CD4-positive, alpha-beta T cell treated with Interleukin-6 at 100 ng/mL for 8 hours (primary cell): Measurements from ENCODE around the gene COL18A1.

Experiments
- DNase-seq: peaks from one replicate; pipeline ENCODE4 v3.0.0-alpha.2; 2020; ENCODE audit warnings: mixed read lengths, low spot score

COL18A1 gene

DNA sequence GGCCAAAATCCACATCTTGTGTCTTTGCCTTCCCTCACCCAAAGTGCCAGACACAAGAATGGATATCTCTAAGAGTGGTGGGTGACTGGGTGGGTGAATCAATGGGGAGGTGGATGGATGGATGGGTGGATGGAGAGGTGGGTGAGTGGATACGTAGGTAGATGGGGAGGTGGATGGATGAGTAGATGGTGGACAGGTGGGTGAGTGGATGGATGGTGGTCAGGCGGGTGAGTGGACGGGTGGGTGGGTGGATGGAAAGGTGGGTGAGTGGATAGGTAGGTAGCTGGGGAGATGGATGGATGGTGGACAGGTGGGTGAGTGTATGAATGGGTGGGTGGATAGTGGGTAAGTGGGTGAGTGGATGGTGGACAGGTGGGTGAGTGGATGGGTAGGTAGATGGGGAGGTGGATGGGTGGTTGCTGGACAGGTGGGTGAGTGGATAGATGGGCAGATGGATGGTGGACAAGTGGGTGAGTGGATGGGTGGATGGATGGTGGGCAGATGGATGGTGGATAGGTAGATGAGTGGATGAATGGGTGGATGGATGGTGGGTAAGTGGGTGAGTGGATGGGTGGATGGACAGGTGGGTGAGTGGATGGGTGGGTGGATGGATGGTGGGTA, 103.0 kb downstream of the COL18A1 start:
- DNase-seq = no peak

DNA sequence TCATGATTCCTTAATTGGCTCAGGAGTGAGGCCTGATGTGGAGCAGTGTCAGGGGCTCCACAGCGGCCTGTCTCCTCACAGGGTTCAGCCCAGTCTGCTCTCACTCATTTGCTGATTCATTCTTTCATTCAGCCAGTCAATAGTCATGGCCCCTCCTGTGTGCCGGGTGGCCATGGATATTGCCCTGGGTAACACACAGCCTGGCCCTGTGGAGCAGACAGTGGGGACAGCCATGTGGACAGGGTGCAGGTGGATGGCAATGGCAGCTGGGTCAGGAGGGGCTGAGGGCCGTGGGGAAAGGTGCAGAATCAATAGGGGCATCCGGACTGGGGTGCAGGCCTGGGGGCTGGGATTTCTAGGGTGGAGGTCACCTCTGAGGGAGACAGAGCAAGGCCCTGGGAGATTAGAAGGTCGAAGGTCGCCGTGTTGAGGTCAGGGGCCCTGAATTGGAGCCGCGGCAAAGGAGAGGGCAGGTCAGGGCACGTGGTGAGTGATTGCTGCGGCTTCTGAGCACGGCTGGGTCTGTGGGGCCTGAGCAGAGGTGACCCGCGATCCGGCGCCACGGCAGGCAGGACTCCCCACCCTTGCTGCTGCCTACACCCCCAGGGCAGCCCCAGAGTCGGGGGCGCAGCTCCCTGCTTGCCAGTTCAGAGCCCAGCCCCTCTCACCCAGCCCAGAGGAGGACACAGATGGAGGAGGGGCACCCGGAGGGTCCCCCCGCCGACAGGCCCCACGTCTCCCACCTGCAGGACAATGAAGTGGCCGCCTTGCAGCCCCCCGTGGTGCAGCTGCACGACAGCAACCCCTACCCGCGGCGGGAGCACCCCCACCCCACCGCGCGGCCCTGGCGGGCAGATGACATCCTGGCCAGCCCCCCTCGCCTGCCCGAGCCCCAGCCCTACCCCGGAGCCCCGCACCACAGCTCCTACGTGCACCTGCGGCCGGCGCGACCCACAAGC, 103.9 kb downstream of the COL18A1 start:
- no peak for DNase-seq

DNA sequence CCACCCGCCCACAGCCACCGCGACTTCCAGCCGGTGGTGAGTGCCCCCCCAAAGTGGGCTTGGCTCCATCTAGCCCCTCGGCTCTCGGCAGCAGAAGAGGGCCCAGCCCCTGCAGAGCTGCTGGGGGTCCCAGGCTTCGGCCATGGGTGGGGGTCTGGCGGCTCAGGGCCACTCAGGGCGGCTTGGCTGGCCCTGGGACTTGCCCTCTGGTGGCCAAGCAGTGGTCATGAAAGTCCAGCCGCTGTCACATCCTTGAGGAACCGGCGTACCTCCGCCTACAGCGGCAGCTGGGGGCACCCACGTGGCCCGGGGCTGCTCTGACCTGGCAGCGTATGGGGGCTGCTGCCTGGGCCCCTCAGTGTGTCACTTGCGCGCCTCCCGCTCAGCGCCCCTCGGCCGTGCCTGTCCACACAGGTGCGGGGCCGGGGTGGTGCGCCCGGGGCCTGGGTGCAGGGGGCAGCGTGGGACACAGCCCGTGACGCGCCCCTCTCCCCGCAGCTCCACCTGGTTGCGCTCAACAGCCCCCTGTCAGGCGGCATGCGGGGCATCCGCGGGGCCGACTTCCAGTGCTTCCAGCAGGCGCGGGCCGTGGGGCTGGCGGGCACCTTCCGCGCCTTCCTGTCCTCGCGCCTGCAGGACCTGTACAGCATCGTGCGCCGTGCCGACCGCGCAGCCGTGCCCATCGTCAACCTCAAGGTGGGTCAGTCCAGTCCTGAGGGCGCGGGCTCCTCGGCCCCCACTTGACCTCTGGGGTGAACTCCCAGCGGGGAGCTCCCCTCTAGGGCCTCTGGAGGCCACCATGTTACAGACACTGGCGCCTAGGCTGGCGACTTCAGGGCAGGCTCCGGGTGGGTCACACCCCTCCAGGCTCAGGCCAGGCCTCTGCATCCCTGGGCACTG, 104.9 kb downstream of the COL18A1 start:
- DNase-seq = no peak

GRCh38 chr21:45510466-45510955, 105.5 kb downstream of the COL18A1 start:
- DNase-seq = no peak

GRCh38 chr21:45511007-45511406, 106.0 kb downstream of the COL18A1 start:
- DNase-seq = no peak

DNA sequence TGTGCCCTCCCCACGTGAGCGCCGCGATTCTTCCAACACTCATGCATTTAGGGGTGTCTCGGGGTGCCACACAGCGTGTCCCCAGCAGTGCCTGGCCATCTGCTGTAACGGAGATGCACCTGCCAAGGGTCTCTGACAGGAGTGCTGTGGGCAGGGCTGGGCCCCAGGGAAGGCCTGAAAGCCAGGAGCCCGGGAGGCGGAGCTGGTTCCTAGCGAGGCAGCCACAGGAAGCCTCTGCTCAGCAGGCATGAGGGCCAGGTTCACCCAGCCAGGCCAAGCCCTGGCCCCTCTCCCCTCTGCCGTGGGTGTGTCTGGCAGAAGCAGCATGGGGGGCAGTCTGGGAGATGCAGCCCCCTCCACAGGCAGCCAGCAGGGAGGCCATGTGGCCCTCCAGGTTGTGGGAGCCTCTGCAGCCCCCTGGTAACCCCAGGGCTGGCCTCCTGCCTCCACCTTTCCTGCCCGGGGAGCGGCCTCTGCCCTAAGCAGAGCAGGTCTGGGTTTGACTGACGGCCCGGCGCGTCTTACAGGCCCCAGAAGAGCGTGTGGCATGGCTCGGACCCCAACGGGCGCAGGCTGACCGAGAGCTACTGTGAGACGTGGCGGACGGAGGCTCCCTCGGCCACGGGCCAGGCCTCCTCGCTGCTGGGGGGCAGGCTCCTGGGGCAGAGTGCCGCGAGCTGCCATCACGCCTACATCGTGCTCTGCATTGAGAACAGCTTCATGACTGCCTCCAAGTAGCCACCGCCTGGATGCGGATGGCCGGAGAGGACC, 106.9 kb downstream of the COL18A1 start:
- DNase-seq = no peak

GRCh38 chr21:45512626-45513002, 107.6 kb downstream of the COL18A1 start:
- no peak for DNase-seq

GRCh38 chr21:45513003-45513717, 108.2 kb downstream of the COL18A1 start:
- DNase-seq = no peak

DNA sequence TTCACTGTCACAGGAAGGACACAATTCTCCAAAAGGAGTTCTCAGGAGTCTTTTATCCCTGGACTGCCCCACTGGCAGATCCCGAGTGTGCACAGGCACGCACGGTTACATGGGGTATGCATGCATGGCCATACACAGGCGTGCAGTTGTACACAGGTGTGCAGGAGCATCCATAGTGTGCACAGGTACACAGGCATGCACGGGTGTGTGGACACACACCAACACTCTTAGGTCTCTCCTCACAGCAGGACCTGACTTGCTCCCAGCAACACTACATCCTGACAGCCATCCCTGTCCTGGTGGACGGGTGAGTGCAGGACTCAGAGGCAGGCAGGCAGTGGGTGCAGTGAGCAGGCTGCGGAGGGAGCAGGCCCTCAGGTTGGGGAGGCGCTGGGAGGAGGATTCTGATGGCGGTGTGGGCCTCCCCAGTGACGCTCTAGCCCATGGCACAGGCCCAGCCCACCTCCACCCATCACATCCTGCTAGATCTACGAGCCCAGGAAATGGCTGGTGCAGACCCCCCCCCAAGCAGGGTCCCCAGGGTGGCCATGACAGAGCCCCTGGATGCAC, 108.9 kb downstream of the COL18A1 start:
- DNase-seq = no peak

DNA sequence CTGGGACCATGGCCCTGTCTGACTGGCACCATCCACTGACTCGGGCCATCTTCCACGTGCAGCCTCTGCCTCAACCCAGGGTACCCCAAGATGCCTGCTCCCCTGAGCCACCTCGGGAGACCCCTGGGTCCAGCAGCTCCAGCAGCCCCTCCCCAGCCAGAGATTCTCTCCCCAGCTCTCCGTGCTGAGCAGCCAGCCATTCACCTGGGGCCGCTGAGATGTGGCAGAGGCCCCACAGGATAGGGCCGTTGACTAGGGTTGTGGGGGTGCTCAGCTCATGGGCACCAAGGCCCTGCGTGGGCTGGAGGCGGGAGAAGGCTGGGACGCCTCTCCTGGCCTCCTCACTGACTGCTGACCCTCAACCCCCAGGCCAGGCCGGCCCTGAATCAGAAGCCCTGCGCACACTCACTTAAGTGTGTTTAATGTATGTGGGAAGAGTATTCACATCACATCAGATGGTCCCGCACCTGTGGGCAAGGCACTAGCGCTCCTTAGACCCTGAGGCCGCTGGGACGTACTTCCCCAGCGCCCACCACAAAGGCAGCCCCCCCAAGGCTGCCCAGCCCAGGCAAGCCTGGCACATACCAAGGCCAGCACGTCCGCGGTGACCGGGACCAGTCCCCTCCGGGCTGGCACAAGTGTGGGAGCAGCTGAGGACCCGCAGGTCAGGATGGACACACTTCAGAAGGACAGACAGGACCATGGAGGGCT, 109.5 kb downstream of the COL18A1 start:
- DNase-seq = no peak

- no peak for DNase-seq
Measured at GRCh38 chr21:45515241-45516061, 110.5 kb downstream of the COL18A1 start.

DNA sequence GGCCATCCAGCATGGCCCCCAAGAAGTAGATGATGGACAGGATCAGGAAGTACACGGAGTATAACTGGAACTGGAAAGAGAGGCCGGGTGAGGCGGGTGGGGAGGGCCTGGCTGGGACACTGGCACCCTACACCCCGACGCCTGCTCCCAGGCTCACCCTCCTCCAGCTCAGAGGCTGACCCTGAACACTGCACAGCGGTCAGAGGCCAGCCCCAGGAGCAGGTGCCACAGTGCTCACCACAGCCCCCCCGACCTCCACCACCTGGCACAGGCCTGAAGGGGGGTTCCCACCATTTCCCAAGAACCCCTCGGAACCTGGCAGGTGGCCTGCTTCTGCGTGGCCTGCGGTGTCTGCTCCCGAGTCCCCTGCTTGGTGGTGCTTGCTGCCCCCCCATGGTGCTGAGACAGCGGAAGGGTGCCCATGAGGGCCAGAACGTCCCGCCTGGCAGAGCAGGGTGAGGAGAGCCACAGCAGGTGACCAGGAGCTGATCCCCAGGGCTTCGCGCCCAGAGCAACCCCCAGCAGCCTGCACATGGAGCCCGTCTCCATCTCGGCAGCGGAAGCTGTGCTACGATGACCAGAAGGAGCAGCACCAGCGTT, 111.2 kb downstream of the COL18A1 start:
- DNase-seq = no peak

- no peak for DNase-seq
Measured at GRCh38 chr21:45516671-45517151, 111.7 kb downstream of the COL18A1 start.

DNA sequence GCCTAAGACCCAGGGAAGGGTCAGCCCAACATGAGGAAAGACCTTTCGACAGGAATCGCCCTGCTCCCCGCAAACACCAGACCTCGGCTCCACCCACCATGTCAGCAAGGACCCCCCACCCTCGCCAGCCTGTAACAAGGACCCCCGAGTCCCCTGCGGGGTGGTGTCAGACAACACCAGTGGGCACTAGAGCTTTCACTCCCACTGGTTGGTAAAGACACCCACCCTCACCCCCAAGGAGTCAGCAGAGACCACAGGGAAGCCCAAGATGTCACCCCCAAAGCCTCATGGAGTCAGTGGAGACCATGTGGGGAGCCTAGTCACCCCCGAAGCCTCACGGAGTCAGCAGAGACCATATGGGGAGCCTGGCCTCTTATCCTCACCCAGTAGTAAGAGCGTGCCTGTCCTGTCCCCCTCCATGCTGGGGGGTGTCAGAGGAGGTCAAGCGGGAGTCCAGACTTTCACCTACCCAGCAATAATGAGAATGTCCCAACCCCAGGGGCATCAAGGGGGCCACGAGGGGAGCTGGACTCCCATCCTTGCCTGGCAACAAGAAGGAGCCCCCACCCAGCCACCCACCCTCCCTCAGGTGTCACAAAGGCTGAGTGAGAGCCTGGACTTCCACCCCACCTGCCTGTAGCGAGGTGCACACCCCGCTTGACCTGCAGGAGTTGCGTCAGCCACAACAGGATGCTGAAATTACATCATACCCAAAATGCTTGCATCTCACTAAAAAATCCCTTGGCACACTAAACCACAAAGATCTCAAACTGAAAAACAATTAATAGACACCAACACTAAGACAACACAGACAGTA, 112.5 kb downstream of the COL18A1 start:
- no peak for DNase-seq

- DNase-seq = no peak
Measured at GRCh38 chr21:45518742-45519141, 113.8 kb downstream of the COL18A1 start.

DNA sequence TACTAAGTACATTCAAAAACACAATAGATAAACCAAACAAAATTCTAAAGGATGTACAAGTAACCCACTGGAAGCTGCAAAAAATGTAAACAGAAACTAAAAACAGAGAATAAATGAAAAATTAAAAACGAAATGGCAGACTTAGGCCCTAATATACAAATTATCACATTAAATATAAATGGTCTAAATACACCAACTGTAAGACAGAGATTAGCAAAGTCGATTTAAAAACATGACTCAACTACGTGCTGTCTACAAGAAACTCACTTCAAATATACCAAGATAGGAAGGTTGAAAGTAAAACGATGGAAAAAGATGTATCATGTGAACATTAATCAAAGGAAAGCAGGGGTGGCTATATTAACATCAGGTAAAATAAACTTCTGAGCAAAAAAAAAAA, 114.2 kb downstream of the COL18A1 start:
- no peak for DNase-seq

GRCh38 chr21:45521241-45521640, 116.3 kb downstream of the COL18A1 start:
- no peak for DNase-seq
